Activated CD8-positive, alpha-beta memory T cell treated with anti-CD3 and anti-CD28 coated beads, Interleukin-2, amount 10 ng/mL, durations not matched to agents 7 days and 5 days (primary cell): ENCODE measurements around the gene NPIPA2. TPM values are rescaled to one million over a fixed set of nuclear protein-coding genes. Genes with fewer than 3 reads are reported as not detected.
"Not testable (repeated sequence)": the region's sequence is repeated elsewhere in the genome, so short reads cannot be mapped to it uniquely, and the experiment has no call there.

Source experiments
- ATAC-seq: fragments of 150-1000 bp; cut with Tn5 transposase; one replicate; pipeline ENCODE4 v1.10.0; 2021; ENCODE audit warnings: moderate library complexity
- CTCF ChIA-PET: fragments of 350-600 bp; sonication (Branson Sonifier 250); formaldehyde crosslinking; loops from one replicate; lab custom pipeline; 2021; ENCODE audit warnings: antibody characterized with exemption; lab: Charles Lee
- DNase-seq: peaks from one replicate; pipeline ENCODE4 v3.0.0-alpha.2; 2020
- H3K27ac Mint-ChIP-seq: one replicate; pipeline ENCODE4 v1.8.0; 2021; ENCODE audit warnings: mild to moderate bottlenecking, mixed read lengths
- H3K27me3 Mint-ChIP-seq: one replicate; pipeline ENCODE4 v1.8.0; 2021; ENCODE audit warnings: mixed read lengths
- H3K36me3 Mint-ChIP-seq: one replicate; pipeline ENCODE4 v1.8.0; 2021; ENCODE audit warnings: mild to moderate bottlenecking, mixed read lengths
- H3K4me1 Mint-ChIP-seq: one replicate; pipeline ENCODE4 v1.8.0; 2021; ENCODE audit warnings: mixed read lengths
- H3K4me3 Mint-ChIP-seq: one replicate; pipeline ENCODE4 v1.8.0; 2021; ENCODE audit warnings: mild to moderate bottlenecking, moderate library complexity, mixed read lengths
- H3K9me3 Mint-ChIP-seq: one replicate; pipeline ENCODE4 v1.8.0; 2022; ENCODE audit warnings: low read depth, mixed read lengths
- total RNA-seq, 2 experiments: library from RNA; stranded (reverse); gene quantifications; one replicate each; pipeline ENCODE4 v1.2.3, GENCODE V29; 2021

Gene NPIPA2
- 1 to 10 TPM in 1 of 2 experiments, under 1 TPM in 1; 0.99 to 1.4 TPM for total RNA-seq

DNA sequence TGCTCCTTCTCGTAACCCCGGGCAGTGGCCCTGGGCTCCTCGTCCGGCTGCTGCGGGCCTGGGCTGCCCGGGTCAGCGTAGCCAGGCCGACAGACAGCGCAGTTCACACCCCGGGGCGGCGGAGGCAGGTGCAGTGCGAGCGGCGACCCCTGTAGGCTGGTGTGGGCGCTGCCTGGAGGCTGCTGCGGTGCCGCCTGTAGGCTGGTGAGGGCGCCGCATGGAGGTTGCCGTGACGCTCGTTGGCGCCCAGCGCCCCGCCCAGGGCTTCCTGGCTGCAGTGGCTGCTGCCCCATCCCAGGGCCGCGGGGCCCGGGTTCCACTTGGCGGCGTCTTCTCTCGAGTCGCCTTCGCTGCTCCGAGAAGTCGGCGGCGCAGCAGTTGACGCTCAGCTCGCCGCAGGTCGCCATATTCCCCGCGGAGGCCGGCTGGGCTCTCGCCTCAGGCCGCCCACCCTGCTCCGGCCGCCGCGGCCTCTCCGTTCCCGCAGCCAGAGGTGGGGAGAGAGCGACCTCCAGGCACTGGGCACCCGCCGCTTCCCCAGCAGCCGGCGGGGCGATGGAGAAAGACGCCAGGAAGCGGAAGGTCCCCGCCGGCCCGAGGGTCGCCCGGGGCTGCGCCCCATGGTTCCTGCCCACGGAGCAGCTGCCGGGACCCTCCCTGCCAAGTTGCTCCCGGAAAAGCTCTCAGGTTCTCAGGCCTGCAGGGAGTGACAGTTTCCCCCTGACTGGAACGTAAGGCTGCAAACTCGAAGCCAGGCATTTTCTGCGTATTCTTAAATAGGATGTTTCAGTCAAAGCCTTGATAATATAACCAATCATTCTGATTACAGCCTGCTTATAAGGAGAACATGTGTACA is at the start of gene NPIPA2:
Gene NPIPA2 (plus strand): TSS at position 261 of the 856 bp plus-strand sequence. CDS start 5,533 bp downstream, outside the sequence.
- DNase-seq, H3K36me3 Mint-ChIP-seq, CTCF ChIA-PET, H3K4me3 Mint-ChIP-seq, H3K9me3 Mint-ChIP-seq, H3K4me1 Mint-ChIP-seq, H3K27ac Mint-ChIP-seq, H3K27me3 Mint-ChIP-seq: not testable (repeated sequence)
- ATAC-seq = peak; percentile 100

DNA sequence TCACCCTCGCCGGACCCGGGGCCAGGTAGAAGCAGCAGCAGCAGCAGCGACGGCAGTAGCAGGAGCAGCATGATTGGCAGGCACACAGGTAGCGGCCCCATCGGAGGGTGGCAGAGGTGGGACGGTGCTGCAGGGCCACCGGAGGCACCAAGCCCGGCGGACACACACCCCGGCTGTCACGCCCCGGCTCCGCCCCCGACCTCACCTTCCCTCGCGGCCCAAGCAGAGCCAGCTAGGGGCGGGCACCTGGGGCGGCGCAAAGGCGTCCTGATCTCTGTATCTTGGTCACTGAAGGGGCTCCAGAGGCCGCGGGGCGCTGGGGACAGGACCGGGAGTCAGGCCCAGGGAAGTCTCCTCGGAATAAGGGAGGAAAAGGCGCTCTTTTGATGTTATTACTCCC is 48.2 kb upstream of the NPIPA2 start, which contains the start of gene PLA2G10:
Gene PLA2G10 (minus strand): TSS at position 180 of the 400 bp plus-strand sequence. CDS start 79 bp downstream, at position 101.
- H3K4me3 Mint-ChIP-seq, DNase-seq, H3K27ac Mint-ChIP-seq, H3K27me3 Mint-ChIP-seq, CTCF ChIA-PET, ATAC-seq, H3K9me3 Mint-ChIP-seq, H3K4me1 Mint-ChIP-seq, H3K36me3 Mint-ChIP-seq: not testable (repeated sequence)

- H3K27me3 Mint-ChIP-seq, ATAC-seq, H3K4me3 Mint-ChIP-seq, CTCF ChIA-PET, H3K9me3 Mint-ChIP-seq, H3K27ac Mint-ChIP-seq, DNase-seq, H3K36me3 Mint-ChIP-seq, H3K4me1 Mint-ChIP-seq: not testable (repeated sequence)
Observed at GRCh38 chr16:14701859-14702258, 40.5 kb upstream of the NPIPA2 start.

- H3K27ac Mint-ChIP-seq, ATAC-seq, H3K4me3 Mint-ChIP-seq, H3K36me3 Mint-ChIP-seq, H3K4me1 Mint-ChIP-seq, DNase-seq, CTCF ChIA-PET, H3K27me3 Mint-ChIP-seq, H3K9me3 Mint-ChIP-seq: not testable (repeated sequence)
Observed at GRCh38 chr16:14702672-14703071, 39.7 kb upstream of the NPIPA2 start.

GRCh38 chr16:14703156-14704011 is 38.9 kb upstream of the NPIPA2 start, which contains the start of gene NPIPA3:
Gene NPIPA3, plus strand, starts transcription at chr16:14703411. Its CDS starts 5,533 bp downstream, at chr16:14708944.
- H3K4me3 Mint-ChIP-seq, DNase-seq, H3K36me3 Mint-ChIP-seq, CTCF ChIA-PET, H3K27ac Mint-ChIP-seq, H3K4me1 Mint-ChIP-seq, H3K27me3 Mint-ChIP-seq, H3K9me3 Mint-ChIP-seq: not testable (repeated sequence)
- peak; percentile 100 for ATAC-seq

- H3K4me1 Mint-ChIP-seq, CTCF ChIA-PET, H3K27me3 Mint-ChIP-seq, H3K27ac Mint-ChIP-seq, H3K9me3 Mint-ChIP-seq, H3K4me3 Mint-ChIP-seq, H3K36me3 Mint-ChIP-seq, ATAC-seq, DNase-seq: not testable (repeated sequence)
Observed at GRCh38 chr16:14733233-14733632, 9.1 kb upstream of the NPIPA2 start.

DNA sequence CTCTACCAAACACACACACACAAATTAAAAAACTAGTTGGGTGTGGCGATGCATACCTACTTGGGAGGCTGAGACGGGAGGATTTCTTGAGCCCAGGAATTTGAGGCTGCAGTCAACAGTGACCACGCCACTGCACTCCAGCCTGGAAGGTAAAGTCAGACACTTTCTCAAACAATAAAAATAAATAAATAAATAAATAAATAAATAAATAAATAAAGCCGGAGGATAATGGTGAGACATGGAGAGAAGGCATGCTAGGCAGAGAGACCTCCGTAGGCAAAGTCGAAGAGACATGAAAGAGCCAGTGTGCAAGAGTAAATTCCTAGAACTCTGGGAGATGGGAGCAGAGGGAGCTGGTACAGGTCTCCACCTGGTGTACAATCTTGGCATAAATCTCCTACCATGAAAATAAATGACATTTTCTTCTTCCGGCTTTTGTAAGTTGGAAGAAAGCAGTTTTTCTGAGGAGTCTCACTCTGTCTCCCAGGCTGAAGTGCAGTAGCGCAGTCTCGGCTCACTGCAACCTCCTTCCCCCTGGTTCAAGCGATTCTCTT is 1.4 kb upstream of the NPIPA2 start:
- DNase-seq, H3K9me3 Mint-ChIP-seq, H3K27me3 Mint-ChIP-seq, CTCF ChIA-PET, H3K27ac Mint-ChIP-seq, H3K36me3 Mint-ChIP-seq, H3K4me3 Mint-ChIP-seq, H3K4me1 Mint-ChIP-seq, ATAC-seq: not testable (repeated sequence)

DNA sequence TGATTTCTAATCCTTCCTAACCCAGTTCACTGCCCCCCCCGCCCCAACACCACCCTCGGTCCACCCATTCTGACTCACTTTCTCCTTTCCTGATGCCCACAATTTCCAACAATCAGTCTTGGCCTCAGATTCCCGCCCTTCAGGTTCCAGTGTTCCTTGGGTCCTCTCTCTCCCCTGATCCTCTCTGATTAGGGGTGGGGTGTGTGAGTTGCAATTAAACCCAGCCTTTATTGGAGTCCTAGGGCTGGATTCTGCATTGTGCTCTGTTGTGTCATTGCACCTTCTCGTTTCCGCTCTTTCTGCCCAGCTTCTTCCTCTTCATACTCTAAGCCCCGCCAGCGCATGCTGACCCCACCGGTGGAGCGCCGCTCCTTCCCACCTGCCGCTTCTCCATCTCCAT is 539 bp upstream of the NPIPA2 start:
- H3K4me3 Mint-ChIP-seq, H3K4me1 Mint-ChIP-seq, CTCF ChIA-PET, DNase-seq, H3K27me3 Mint-ChIP-seq, H3K9me3 Mint-ChIP-seq, H3K36me3 Mint-ChIP-seq, H3K27ac Mint-ChIP-seq, ATAC-seq: not testable (repeated sequence)

DNA sequence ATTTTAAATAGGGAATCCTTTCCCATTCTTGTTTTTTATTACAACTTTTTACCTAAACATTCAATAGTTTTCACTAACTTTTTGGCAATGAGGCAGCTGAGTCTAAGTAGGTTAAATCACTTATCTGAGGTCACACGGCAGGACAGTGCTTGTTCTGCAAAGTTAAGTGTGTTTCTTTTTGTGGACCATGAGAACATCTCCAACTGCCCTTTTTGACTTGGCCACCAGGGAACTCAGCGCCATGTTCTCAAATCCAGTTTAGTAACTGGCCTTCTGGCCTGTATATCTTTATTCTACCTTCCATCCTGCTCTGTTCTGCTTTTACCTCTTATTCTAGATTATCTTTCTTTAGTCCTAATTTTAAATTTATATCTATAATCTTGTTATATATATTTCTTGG is 31.3 kb downstream of the NPIPA2 start:
- DNase-seq, H3K36me3 Mint-ChIP-seq, H3K27ac Mint-ChIP-seq, H3K4me1 Mint-ChIP-seq, H3K27me3 Mint-ChIP-seq, ATAC-seq, H3K4me3 Mint-ChIP-seq, H3K9me3 Mint-ChIP-seq, CTCF ChIA-PET: not testable (repeated sequence)

DNA sequence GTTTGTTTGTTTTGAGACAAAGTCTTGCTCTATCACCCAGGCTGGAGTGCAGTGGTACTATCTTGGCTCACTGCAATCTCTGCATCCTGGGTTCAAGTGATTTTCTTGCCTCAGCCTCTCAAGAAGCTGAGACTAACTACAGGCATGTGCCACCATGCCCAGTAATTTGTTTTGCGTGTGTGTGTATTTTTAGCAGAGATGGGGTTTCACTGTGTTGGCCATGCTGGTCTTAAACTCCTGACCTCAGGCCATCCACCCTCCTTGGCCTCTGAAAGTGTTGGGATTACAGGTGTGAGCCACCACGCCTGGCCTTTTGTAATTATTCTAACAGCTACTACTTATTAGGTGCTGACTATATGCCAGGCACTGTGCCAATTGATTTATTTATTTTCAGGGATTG is 33.3 kb downstream of the NPIPA2 start:
- H3K4me1 Mint-ChIP-seq, H3K27ac Mint-ChIP-seq, H3K36me3 Mint-ChIP-seq, H3K27me3 Mint-ChIP-seq, CTCF ChIA-PET, H3K4me3 Mint-ChIP-seq, H3K9me3 Mint-ChIP-seq, ATAC-seq, DNase-seq: not testable (repeated sequence)

- ATAC-seq, DNase-seq, H3K4me3 Mint-ChIP-seq, H3K36me3 Mint-ChIP-seq, H3K4me1 Mint-ChIP-seq, H3K27ac Mint-ChIP-seq, H3K27me3 Mint-ChIP-seq, H3K9me3 Mint-ChIP-seq, CTCF ChIA-PET: not testable (repeated sequence)
Observed at GRCh38 chr16:14776763-14777162, 34.4 kb downstream of the NPIPA2 start.

DNA sequence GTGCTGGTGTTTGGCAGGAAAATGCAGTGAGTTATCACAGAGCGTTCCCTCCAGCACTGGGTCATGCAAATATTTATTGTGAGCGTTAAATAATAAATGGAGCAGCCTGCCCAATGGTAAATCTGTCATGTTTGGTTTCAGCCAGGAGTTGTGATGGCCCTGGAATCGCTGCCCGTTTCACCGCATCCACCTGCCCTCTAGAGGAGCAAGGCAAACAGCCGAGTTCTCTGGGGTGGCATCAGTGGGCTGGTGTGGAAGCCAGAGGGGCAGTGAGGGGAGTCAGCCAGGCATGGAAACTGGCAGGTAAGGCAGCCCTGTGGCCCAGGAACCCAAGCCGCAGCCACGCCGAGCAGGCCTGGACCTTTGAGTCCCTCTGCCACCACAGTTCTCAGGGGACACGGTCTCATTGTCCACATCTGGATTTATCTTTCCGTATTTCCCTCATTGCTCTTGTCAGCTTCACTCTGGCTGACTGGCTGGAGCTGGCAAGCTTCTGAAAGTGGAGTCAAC is 37.1 kb downstream of the NPIPA2 start:
- DNase-seq, H3K36me3 Mint-ChIP-seq, H3K4me3 Mint-ChIP-seq, H3K4me1 Mint-ChIP-seq, CTCF ChIA-PET, H3K27ac Mint-ChIP-seq, H3K9me3 Mint-ChIP-seq, ATAC-seq, H3K27me3 Mint-ChIP-seq: not testable (repeated sequence)

GRCh38 chr16:14786180-14786579 is 43.8 kb downstream of the NPIPA2 start:
- H3K27me3 Mint-ChIP-seq, H3K36me3 Mint-ChIP-seq, DNase-seq, H3K27ac Mint-ChIP-seq, H3K9me3 Mint-ChIP-seq, CTCF ChIA-PET, H3K4me1 Mint-ChIP-seq, H3K4me3 Mint-ChIP-seq, ATAC-seq: not testable (repeated sequence)
